Activated effector memory CD4-positive, alpha-beta T cell treated with anti-CD3 and anti-CD28 coated beads, Interleukin-2, amount 50 U/mL, for 16 hours (primary cell): ENCODE data around the gene TEX13D.
"Not testable (repeated sequence)": the region's sequence is repeated elsewhere in the genome, so short reads cannot be mapped to it uniquely, and the experiment has no call there.

ENCODE experiments used
- DNase-seq: peaks from one replicate; pipeline ENCODE4 v3.0.0-alpha.2; 2020

The TEX13D gene

GRCh38 chrX:124332481-124333424 lies at the start of gene TEX13D:
TSS of gene TEX13D (plus strand) at chrX:124332660. CDS start at chrX:124332918, 258 bp downstream.
- no peak for DNase-seq

- DNase-seq, result no peak
These were observed 43.0 kb upstream of the TEX13D start for GRCh38 chrX:124289443-124289842.

GRCh38 chrX:124293810-124294209 lies 38.6 kb upstream of the TEX13D start:
- DNase-seq, result no peak

- DNase-seq, result not testable (repeated sequence)
These were observed 33.1 kb upstream of the TEX13D start for GRCh38 chrX:124299323-124299722.

- DNase-seq, result no peak
These were observed 32.1 kb upstream of the TEX13D start for GRCh38 chrX:124300405-124300804.

- DNase-seq, result no peak
These were observed 25.1 kb upstream of the TEX13D start for GRCh38 chrX:124307253-124307907.

- no peak for DNase-seq
These were observed 6.7 kb upstream of the TEX13D start for GRCh38 chrX:124325732-124326131.

DNA sequence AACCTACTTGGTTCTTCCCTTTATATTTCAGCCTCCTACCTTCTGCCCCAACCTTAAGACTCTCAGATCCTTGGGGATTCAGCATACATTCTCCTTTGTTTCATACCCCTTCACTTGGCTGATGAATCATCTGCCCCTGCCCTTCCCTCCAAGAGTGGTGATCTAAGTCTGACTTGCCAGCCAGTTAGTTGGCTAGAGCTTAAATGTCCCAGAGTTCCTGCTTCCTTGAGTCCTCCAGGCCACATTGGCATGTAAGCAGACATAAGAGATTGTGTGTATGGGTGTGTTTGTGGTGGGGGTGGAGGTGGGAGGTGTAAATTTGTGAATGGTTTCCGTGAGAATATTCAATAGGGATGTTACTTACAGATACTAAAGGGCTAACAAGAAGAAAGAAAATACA lies 3.7 kb upstream of the TEX13D start:
- DNase-seq, result no peak

DNA sequence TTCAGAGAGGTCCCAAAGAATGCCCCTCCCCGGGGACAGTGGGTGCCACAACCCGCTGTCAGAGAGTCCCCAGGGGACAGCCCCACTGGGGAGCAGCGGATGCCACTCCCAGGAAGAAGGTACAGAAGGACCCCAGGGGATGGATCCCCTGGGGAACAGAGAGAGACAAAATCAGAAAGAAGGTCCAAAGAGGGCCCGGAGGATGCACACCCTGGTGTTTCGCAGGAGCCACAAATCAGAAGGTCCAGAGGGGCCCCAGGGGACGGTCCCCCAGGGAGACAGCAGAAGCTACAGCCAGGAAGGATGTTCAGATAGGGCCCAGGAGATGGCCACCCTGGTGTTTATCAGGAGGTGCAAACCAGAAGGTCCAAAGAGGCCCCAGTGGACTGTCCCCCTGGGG lies 1.4 kb downstream of the TEX13D start:
- DNase-seq, result no peak

GRCh38 chrX:124334555-124334954 lies 2.1 kb downstream of the TEX13D start:
- not testable (repeated sequence) for DNase-seq

- no peak for DNase-seq
These were observed 3.1 kb downstream of the TEX13D start for GRCh38 chrX:124335598-124335997.

DNA sequence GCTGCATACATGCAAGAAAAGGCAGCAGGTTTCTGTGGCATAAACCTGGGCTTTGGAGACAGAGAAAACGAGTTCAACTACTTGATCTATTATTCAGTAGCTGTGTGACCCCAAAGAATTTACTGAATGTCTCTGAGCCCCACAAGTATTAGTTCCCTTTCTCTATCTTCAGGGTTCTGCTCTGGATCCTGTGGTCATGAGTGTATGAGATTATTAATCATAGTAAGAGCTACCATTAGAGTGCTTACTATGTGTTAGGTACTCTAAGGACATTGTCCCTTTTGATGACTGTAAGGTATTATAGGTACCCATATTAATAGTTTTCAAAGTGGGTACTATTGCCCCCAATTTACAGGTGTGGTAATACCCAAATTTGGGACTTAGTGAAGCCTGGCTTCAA lies 5.5 kb downstream of the TEX13D start:
- no peak for DNase-seq

DNA sequence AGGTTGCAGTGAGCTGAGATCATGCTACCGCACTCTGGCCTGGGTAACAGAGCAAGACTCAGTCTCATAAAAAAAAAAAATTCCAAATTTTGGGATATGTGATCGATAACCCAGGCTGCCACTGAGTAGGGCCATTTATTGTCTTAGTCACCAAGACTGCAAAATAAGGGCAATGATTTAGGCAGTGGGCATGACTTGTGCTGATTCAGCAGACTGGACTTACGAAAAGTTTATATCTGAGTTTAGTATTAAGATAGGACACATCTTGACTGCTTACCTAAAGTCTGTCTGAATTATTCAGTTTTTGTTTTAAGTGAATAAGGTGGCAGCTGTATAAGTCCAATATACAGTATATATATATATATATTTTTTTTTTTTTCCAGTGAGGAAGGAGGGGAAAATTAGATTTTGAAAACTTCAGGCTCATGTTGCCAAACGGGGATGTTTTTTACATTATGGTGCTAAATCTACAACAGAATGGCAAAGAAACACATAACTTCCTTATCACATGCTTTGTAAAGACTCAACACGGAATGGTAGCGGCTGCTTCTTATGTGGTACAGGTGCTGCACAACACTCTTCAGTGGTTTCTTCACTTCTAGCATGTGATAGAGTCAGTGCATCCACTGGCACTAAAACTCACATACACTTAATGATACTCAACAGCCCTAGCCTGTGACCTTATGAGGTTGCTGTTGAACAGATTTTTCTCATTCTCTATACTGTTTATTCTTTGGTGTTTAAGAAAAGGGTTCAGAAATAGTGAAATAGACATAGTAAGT lies 6.5 kb downstream of the TEX13D start:
- no peak for DNase-seq

DNA sequence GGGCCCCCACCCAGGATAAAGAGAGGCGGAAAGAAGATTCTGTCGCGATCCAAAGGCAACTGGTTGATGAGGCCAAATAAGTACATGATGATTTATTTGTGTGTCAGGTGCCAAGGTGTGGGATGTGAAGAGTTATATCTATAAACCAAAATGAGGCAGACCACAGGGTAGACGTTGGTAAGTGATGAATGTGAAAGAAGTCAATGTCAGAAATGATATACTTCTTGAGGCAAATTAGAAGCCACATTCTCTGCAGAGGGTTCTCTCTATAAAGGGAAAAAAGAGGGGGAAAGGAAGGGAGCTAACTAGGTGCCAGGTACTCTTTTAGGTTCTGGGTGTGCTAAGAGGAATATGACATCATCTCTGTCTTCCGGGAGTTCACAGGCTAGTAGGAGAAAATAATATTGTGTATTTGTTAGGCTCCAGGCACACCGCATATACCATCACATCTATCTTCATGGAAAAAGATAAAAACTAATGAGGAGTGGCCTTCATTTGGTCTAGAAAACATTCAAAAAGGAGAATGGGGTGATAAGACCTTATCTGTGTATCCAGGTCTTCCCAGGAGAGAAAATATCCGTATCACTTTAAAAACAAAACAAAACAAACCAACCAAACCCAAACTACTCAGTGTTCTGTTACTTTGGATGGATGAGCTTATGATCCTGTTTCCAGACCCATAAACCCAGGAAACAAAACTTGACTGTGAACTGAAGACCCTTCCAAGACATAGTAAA lies 9.1 kb downstream of the TEX13D start:
- DNase-seq, result no peak

DNA sequence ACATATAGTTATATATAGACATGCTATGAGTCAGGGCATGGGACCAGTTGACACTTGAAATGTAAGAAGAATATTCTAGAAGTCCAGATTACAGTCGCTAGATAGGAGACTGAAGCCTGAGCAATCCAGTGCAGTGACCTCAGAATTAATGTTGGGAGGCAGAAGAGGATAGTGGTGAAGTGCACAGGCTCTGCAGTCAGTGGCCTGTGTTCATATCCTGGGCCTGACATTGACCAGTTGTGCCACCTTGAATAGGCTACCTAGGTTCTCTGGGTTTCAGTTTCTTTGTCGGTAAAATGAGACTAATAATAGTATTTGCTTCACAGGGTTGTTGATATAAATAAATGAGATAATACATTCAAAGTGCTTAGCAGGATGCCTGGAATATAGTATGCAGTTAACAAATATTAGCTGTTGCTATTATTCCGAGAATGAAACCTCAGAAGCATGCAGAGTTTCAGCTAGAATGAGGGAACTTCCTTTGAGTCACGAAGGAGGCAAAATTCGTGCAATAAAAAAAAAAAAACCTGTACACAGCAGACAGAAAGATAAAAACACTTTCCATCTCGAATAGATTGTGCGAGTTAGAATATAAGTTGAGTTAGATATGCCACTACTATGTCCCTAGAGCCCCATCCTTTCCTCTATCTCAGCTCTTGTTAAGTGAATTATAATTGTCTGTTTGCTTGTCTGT lies 9.9 kb downstream of the TEX13D start:
- no peak for DNase-seq

- no peak for DNase-seq
These were observed 10.6 kb downstream of the TEX13D start for GRCh38 chrX:124343016-124343415.

GRCh38 chrX:124344246-124344645 lies 11.8 kb downstream of the TEX13D start:
- DNase-seq, result no peak

DNA sequence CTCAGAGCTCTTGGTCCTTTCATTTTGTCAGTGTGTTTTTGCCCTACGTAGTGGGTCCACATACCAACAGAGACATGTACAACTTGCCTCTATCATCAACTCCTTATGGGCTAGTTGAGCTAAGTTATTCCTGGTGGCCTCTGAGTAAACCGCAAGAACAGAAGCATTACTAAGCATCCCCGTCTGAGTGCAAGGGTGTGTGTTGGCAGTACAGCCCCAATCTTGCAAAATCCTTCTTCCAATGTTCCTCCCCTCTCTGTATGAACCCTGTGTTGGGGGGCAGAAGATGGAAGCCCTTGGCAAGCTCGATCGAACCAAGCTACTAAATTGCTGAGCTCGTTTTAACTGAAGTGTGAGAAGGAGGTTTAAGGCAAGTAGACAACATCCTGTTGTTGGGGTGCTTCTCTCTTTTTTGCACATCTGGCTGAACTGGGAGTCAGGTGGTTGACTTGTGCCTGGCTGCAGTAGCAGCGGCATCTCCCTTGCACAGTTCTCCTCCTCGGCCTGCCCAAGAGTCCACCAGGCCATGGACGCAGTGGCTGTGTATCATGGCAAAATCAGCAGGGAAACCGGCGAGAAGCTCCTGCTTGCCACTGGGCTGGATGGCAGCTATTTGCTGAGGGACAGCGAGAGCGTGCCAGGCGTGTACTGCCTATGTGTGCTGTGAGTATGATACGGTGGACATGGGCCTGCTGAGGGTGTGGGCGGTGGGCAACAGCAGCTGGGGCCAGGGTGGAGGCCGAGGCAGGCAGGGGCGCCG lies 13.8 kb downstream of the TEX13D start, which contains the start of gene SH2D1A:
Gene SH2D1A (plus strand): TSS at position 447 of the 760 bp plus-strand sequence. CDS start 80 bp downstream, at position 527.
- peak; percentile 69 for DNase-seq

DNA sequence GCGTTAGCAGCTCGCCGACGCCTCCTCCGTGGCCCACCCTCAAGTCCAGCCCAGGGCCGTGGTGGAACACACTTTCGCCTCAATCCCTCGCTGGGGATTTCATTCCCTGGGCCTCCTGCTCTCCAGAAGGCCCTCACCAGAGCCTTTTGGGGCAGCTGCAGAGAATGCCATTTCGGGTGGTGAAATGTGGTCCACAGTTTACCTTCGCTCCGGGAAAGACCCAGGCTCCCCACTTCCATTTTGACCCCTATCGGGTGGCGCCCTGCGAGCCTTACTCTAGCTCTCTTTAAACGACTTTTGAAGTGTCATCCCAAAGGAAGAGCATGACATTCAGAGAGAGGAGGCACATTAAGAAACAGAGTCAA lies 14.4 kb downstream of the TEX13D start:
- DNase-seq, result peak; percentile 63

- peak; percentile 72 for DNase-seq
These were observed 14.8 kb downstream of the TEX13D start for GRCh38 chrX:124347242-124347641.

GRCh38 chrX:124348182-124348581 lies 15.7 kb downstream of the TEX13D start:
- no peak for DNase-seq
